HepG2 (cell line): ENCODE measurements around the gene FRMD5. TPM values are rescaled to one million over a fixed set of nuclear protein-coding genes. Genes with fewer than 3 reads are reported as not detected.

Experiments used
- ATAC-seq: fragments of 200-7000 bp; cut with Tn5 transposase; 3 replicates; pipeline ENCODE4 v1.9.1; 2020; ENCODE audit warnings: mild to moderate bottlenecking, moderate library complexity
- BruUV-seq: library from RNA; stranded (reverse); fragments of 400-500 nt; replicated peaks from 2 replicates; lab custom pipeline; 2021; lab: Mats Ljungman, UMichigan
- CTCF ChIA-PET: fragments of 300-600 bp; formaldehyde crosslinking; extraction: SDS; loops from one replicate; lab custom pipeline; 2021; ENCODE audit warnings: low total read pairs, inconsistent platforms, low intra/inter-chr PET ratio; lab: Yijun Ruan, JAX
- POLR2A ChIA-PET: fragments of 350-600 bp; sonication (Branson Sonifier 250); formaldehyde crosslinking; loops from one replicate; lab custom pipeline; 2020; ENCODE audit warnings: antibody characterized with exemption, inconsistent platforms; lab: Yijun Ruan, JAX
- DNase-seq: peaks from one replicate; pipeline ENCODE4 v3.0.0-alpha.2; 2015; ENCODE audit warnings: low spot score
- FAIRE-seq: peaks from 3 replicates; lab custom pipeline; 2011; peaks lifted over from hg19 to GRCh38; lab: Jason Lieb, UNC
- H2AFZ ChIP-seq: one replicate; pipeline ENCODE4 v1.6.1; 2011; ENCODE audit warnings: low read length, inconsistent platforms
- H3K27ac ChIP-seq: fragments of 300-600 bp; 3 replicates; pipeline ENCODE4 v1.8.0; 2011; ENCODE audit warnings: mixed run types, mild to moderate bottlenecking, mixed read lengths, low read length, inconsistent platforms; ENCODE audit not compliant: insufficient read depth; ENCODE audit errors: extremely low read length
- H3K27me3 ChIP-seq, 2 experiments: fragments of 200-600 bp in 1 of 2; 2 replicates in 1 of 2; 3 replicates in 1 of 2; pipeline versions ENCODE4 v1.6.0 to v1.8.0; 2011; ENCODE audit warnings: low read length in 2 of 2, mild to moderate bottlenecking in 2 of 2, moderate library complexity in 2 of 2, inconsistent platforms in 1 of 2; ENCODE audit not compliant: insufficient read depth in 2 of 2, control insufficient read depth in 1 of 2
- H3K36me3 ChIP-seq, 2 experiments: fragments of 200-600 bp in 1 of 2; replicated peaks in 1 of 2; 2 replicates in 1 of 2; 3 replicates in 1 of 2; pipeline versions ENCODE4 v1.5.1 to v1.8.0; 2011; ENCODE audit warnings: low read length in 2 of 2, inconsistent platforms in 1 of 2; ENCODE audit not compliant: insufficient read depth in 2 of 2, control insufficient read depth in 1 of 2
- H3K4me1 ChIP-seq: 2 replicates; pipeline ENCODE4 v1.5.1; 2012; ENCODE audit warnings: low read length, inconsistent platforms; ENCODE audit not compliant: insufficient read depth
- H3K4me2 ChIP-seq: 2 replicates; pipeline ENCODE4 v1.6.0; 2011; ENCODE audit warnings: low read depth, low read length, inconsistent platforms
- H3K4me3 ChIP-seq, 3 experiments: fragments of 200-600 bp in 1 of 3; sonication (generic), shearing (Covaris generic) in 1 of 3; replicated peaks in 1 of 3; 2 replicates each; pipeline ENCODE4 v1.5.1; 2011 to 2016; ENCODE audit warnings: low read length in 3 of 3, inconsistent platforms in 2 of 3, low read depth in 2 of 3, mild to moderate bottlenecking in 2 of 3, control low read depth in 1 of 3, mixed read lengths in 1 of 3; ENCODE audit not compliant: insufficient read depth in 1 of 3
- H3K79me2 ChIP-seq: one replicate; pipeline ENCODE4 v1.6.1; 2011; ENCODE audit warnings: low read length, inconsistent platforms; ENCODE audit not compliant: insufficient read depth
- H3K9ac ChIP-seq: 2 replicates; pipeline ENCODE4 v1.6.0; 2011; ENCODE audit warnings: mild to moderate bottlenecking, low read depth, low read length, inconsistent platforms; ENCODE audit not compliant: insufficient read depth
- H3K9me3 ChIP-seq: 2 replicates; pipeline ENCODE4 v1.5.1; 2012; ENCODE audit warnings: mild to moderate bottlenecking, low read length
- H4K20me1 ChIP-seq: 2 replicates; pipeline ENCODE4 v1.6.0; 2011; ENCODE audit warnings: inconsistent platforms, mild to moderate bottlenecking, low read length, moderate library complexity; ENCODE audit not compliant: insufficient read depth
- BATF2 ChIP-seq: sonication (generic); formaldehyde crosslinking; IDR thresholded peaks from 2 replicates; pipeline ENCODE4 v1.8.0; 2022; ENCODE audit warnings: mild to moderate bottlenecking, missing genetic modification reagents, moderate library complexity
- CEBPB ChIP-seq: IDR thresholded peaks from 2 replicates; pipeline ENCODE4 v1.6.1; 2011; ENCODE audit warnings: low read depth, low read length, improper control_type of control experiment, borderline replicate concordance
- CHD4 ChIP-seq: fragments of 200-600 bp; sonication (generic); IDR thresholded peaks from 2 replicates; pipeline ENCODE4 v1.7.0; 2017; ENCODE audit warnings: mild to moderate bottlenecking, low read length, borderline replicate concordance
- GZF1 ChIP-seq: sonication (generic); formaldehyde crosslinking; IDR thresholded peaks from 2 replicates; pipeline ENCODE4 v1.5.1; 2020; ENCODE audit warnings: mild to moderate bottlenecking, missing genetic modification reagents
- KLF6 ChIP-seq: IDR thresholded peaks from 2 replicates; pipeline ENCODE4 v1.8.0; 2016; ENCODE audit warnings: missing biosample characterization, missing genetic modification reagents
- MAFK ChIP-seq, 2 experiments: IDR thresholded peaks in 1 of 2; conservative IDR thresholded peaks in 1 of 2; 2 replicates each; pipeline ENCODE4 v1.6.1; 2011; ENCODE audit warnings: improper control_type of control experiment in 2 of 2, low read length in 2 of 2
- RARA ChIP-seq: IDR thresholded peaks from 2 replicates; pipeline ENCODE4 v1.6.1; 2016; ENCODE audit warnings: missing genetic modification reagents, missing compliant biosample characterization
- TBX3 ChIP-seq: fragments of 450-650 bp; IDR thresholded peaks from 2 replicates; pipeline ENCODE4 v1.6.1; 2017; ENCODE audit warnings: antibody characterized with exemption, mild to moderate bottlenecking, inconsistent platforms, borderline replicate concordance
- ZBTB21 ChIP-seq: sonication (generic); formaldehyde crosslinking; IDR thresholded peaks from 2 replicates; pipeline ENCODE4 v1.4.0; 2020; ENCODE audit warnings: missing genetic modification reagents
- ZBTB25 ChIP-seq: IDR thresholded peaks from 2 replicates; pipeline ENCODE4 v1.6.1; 2018; ENCODE audit warnings: missing genetic modification reagents
- ZNF180 ChIP-seq: sonication (generic); formaldehyde crosslinking; IDR thresholded peaks from 2 replicates; pipeline ENCODE4 v1.4.0; 2020; ENCODE audit warnings: low read depth, missing genetic modification reagents, borderline replicate concordance
- ZNF350 ChIP-seq: sonication (generic); formaldehyde crosslinking; IDR thresholded peaks from 2 replicates; pipeline ENCODE4 v1.4.0; 2020; ENCODE audit warnings: mild to moderate bottlenecking, low read depth, missing genetic modification reagents, borderline replicate concordance
- ZNF790 ChIP-seq: sonication (generic); formaldehyde crosslinking; IDR thresholded peaks from 2 replicates; pipeline ENCODE4 v1.8.0; 2022; ENCODE audit warnings: missing genetic modification reagents, mild to moderate bottlenecking, borderline replicate concordance
- ZUFSP ChIP-seq: sonication (generic); formaldehyde crosslinking; IDR thresholded peaks from 2 replicates; pipeline ENCODE4 v1.9.0; 2021; ENCODE audit warnings: missing genetic modification reagents, mild to moderate bottlenecking, borderline replicate concordance
- WGBS: methylation state at CpG from one replicate; pipeline ENCODE4 v1.1.6; 2017; ENCODE audit warnings: low lambda C conversion rate; 5-methylcytosine and 5-hydroxymethylcytosine counted together
- in situ Hi-C: cut with HindIII; loops from 2 replicates; pipeline ENCODE4 v1.10.0; 2017; ENCODE audit warnings: low pct_unique_long_range_greater_than_20kb; ENCODE audit not compliant: extremely low pct_ligation_motif_present
- intact Hi-C: fragments of 100-400 bp; cut with micrococcal nuclease; formaldehyde crosslinking; loops from one replicate; pipeline ENCODE4 v1.10.0; 2022; ENCODE audit not compliant: unreplicated experiment
- polyA plus RNA-seq, 8 experiments: library from polyadenylated mRNA; depleted of rRNA in 3 of 8; stranded (reverse) in 7 of 8; unstranded in 1 of 8; fragments of >200 nt; fragmentation: Illumina TruSeq in 4 of 8; extraction: Trizol in 4 of 8; gene quantifications; 2 replicates each; pipeline versions ENCODE4 v1.2.1 to v1.2.3, GENCODE V29; 2011 to 2016; ENCODE audit warnings: low read depth in 4 of 8, missing spikeins in 1 of 8, mixed read lengths in 1 of 8; ENCODE audit not compliant: insufficient read depth in 1 of 8
- total RNA-seq, 5 experiments: library from RNA; depleted of rRNA; stranded (reverse); fragments of >200 nt; fragmentation: Illumina TruSeq; extraction: Trizol; gene quantifications; 2 replicates each; pipeline ENCODE4 v1.2.3, GENCODE V29; 2016; ENCODE audit warnings: low read depth in 1 of 5

The FRMD5 gene
- total and polyA plus RNA-seq, 2 of the 13 experiments (the other 11 are each of a cell fraction or from before 2014, with no cell fraction given) = 0.93 to 1.5 TPM

- Histone ChIP-seq H3K36me3 (no peaks in the 10 kb centered on the region), H3K27me3 (no peaks in the 10 kb centered on the region), H3K9me3 (no peaks in the 10 kb centered on the region), H4K20me1 (no peaks in the 10 kb centered on the region), H3K79me2 (no peaks in the 10 kb centered on the region), H3K4me1 (no peaks in the 10 kb centered on the region), H2AFZ (no peak overlapping the region), H3K4me3 (no peak overlapping the region), H3K27ac (no peak overlapping the region), H3K4me2 (no peak overlapping the region), H3K9ac (no peak overlapping the region)
- 18% methylated on average over 5 of the region's 5 CpGs for WGBS
- FAIRE-seq (no peak), ATAC-seq (no peak), DNase-seq (no peak)
- intact Hi-C loops (no loop called here), in situ Hi-C loops (no loop called here)
- ChIA-PET POLR2A (no interaction called here), CTCF (no interaction called here)
- TF ChIP-seq CEBPB (peak; percentile 60; the same call in 1 of the 2 replicates), ZBTB21 (CRISPR knock-in tag) (no peak), BATF2 (CRISPR knock-in tag) (no peak), MAFK (conservative IDR thresholded peaks at IDR 0.05 in 1 of 2, IDR thresholded peaks at IDR 0.05 in 1 of 2; ENCODE audit: low read length in 2 of 2) (no peak)
- BruUV-seq = no TSS peak
Measured at GRCh38 chr15:44081026-44082013, 113.8 kb downstream of the FRMD5 start.

- in situ Hi-C loops = no loop called here
- POLR2A ChIA-PET = no interaction called here
- CTCF ChIA-PET = no interaction called here
- 12% methylated on average over 3 of the region's 3 CpGs for WGBS
- Histone ChIP-seq H4K20me1 (no peaks in the 10 kb centered on the region), H3K27ac (no peak overlapping the region), H3K9ac (no peak overlapping the region), H3K4me1 (no peaks in the 10 kb centered on the region), H3K27me3 (no peaks in the 10 kb centered on the region), H2AFZ (no peak overlapping the region), H3K4me2 (no peak overlapping the region), H3K36me3 (no peaks in the 10 kb centered on the region), H3K4me3 (no peak overlapping the region), H3K79me2 (no peaks in the 10 kb centered on the region), H3K9me3 (no peaks in the 10 kb centered on the region)
- no peak for DNase-seq
- no peak for ATAC-seq
- BruUV-seq = no TSS peak
- intact Hi-C loops = no loop called here
- FAIRE-seq = no peak
- TF ChIP-seq CHD4 (no peak), ZNF350 (CRISPR knock-in tag) (no peak), ZNF790 (no peak), GZF1 (CRISPR knock-in tag) (no peak), RARA (no peak), ZNF180 (no peak), ZUFSP (no peak), TBX3 (no peak), KLF6 (CRISPR knock-in tag) (no peak), ZBTB25 (no peak)
Measured at GRCh38 chr15:44075535-44075934, 119.5 kb downstream of the FRMD5 start.
